Activated T-helper 2 cell treated with anti-CD3 and anti-CD28 coated beads, Interferon-gamma antibody, Interleukin-2, Interleukin-4, amounts not matched to agents 10 μg/mL and 5 μg/mL and 100 μg/mL, durations not matched to agents 14 hours and 24 hours and 36 hours (primary cell): Measurements from ENCODE around the gene PCDHB4. TPM values are rescaled to one million over a fixed set of nuclear protein-coding genes. Genes with fewer than 3 reads are reported as not detected.
"Not testable (repeated sequence)": the region's sequence is repeated elsewhere in the genome, so short reads cannot be mapped to it uniquely, and the experiment has no call there.

Source experiments
- DNase-seq: peaks from one replicate; pipeline ENCODE4 v3.0.0; 2021; ENCODE audit warnings: low spot score
- H3K27ac Mint-ChIP-seq: one replicate; pipeline ENCODE4 v1.8.0; 2021; ENCODE audit warnings: mixed read lengths
- H3K27me3 Mint-ChIP-seq: one replicate; pipeline ENCODE4 v1.8.0; 2021; ENCODE audit warnings: low read depth, mixed read lengths
- H3K36me3 Mint-ChIP-seq: one replicate; pipeline ENCODE4 v1.8.0; 2021; ENCODE audit warnings: low read depth, mixed read lengths
- H3K4me1 Mint-ChIP-seq: one replicate; pipeline ENCODE4 v1.8.0; 2021; ENCODE audit warnings: low read depth, mixed read lengths
- H3K4me3 Mint-ChIP-seq: one replicate; pipeline ENCODE4 v1.8.0; 2021; ENCODE audit warnings: low read depth, mild to moderate bottlenecking, moderate library complexity, mixed read lengths
- H3K9me3 Mint-ChIP-seq: one replicate; pipeline ENCODE4 v1.8.0; 2021; ENCODE audit warnings: mixed read lengths
- intact Hi-C: fragments of 100-400 bp; cut with micrococcal nuclease; formaldehyde crosslinking; loops from one replicate; pipeline ENCODE4 v1.15.1; 2023
- total RNA-seq: library from RNA; stranded (reverse); gene quantifications from 2 replicates; pipeline ENCODE4 v1.2.3, GENCODE V29; 2022

PCDHB4 gene
- total RNA-seq, 1 donor from 2014 or later: not detected

GRCh38 chr5:141155540-141156374, 34.1 kb downstream of the PCDHB4 start:
- no peaks in the 10 kb centered on the region for H3K27me3 Mint-ChIP-seq
- no peak for DNase-seq
- intact Hi-C loops: no loop called here
- H3K9me3 Mint-ChIP-seq: peaks cover 41% of the 10 kb centered on the region
- H3K36me3 Mint-ChIP-seq: no peaks in the 10 kb centered on the region
- H3K4me3 Mint-ChIP-seq: no peak overlapping the region
- H3K4me1 Mint-ChIP-seq: no peaks in the 10 kb centered on the region
- H3K27ac Mint-ChIP-seq: no peak overlapping the region

- intact Hi-C loops, H3K27ac Mint-ChIP-seq, H3K27me3 Mint-ChIP-seq: not testable (repeated sequence)
These were observed 35.7 kb downstream of the PCDHB4 start for GRCh38 chr5:141157356-141157755.

GRCh38 chr5:141157901-141158300, 36.3 kb downstream of the PCDHB4 start:
- H3K36me3 Mint-ChIP-seq, H3K27ac Mint-ChIP-seq, intact Hi-C loops, H3K4me3 Mint-ChIP-seq, H3K27me3 Mint-ChIP-seq, DNase-seq, H3K4me1 Mint-ChIP-seq: not testable (repeated sequence)
- peaks cover 27% of the 10 kb centered on the region for H3K9me3 Mint-ChIP-seq

More at GRCh38 chr5:141157356-141157755, 35.7 kb downstream of the PCDHB4 start:
- H3K9me3 Mint-ChIP-seq: peaks cover 31% of the 10 kb centered on the region
- not testable (repeated sequence) for DNase-seq, H3K4me1 Mint-ChIP-seq, H3K4me3 Mint-ChIP-seq, H3K36me3 Mint-ChIP-seq

GRCh38 chr5:141172381-141173204, 51.0 kb downstream of the PCDHB4 start, which contains the start of gene PCDHB7:
Gene PCDHB7, plus strand, starts transcription at chr5:141172644. Its CDS starts 192 bp downstream, at chr5:141172836.
- Mint-ChIP-seq H3K27me3 (no peaks in the 10 kb centered on the region), H3K36me3 (no peaks in the 10 kb centered on the region), H3K9me3 (peaks cover 37% of the 10 kb centered on the region), H3K4me1 (no peaks in the 10 kb centered on the region), H3K27ac (no peak within 1 kb of the TSS), H3K4me3 (no peak within 1 kb of the TSS)
- intact Hi-C loops: no loop called here
- DNase-seq: no peak

GRCh38 chr5:141174291-141175104, 52.9 kb downstream of the PCDHB4 start:
- intact Hi-C loops, DNase-seq, H3K36me3 Mint-ChIP-seq, H3K27ac Mint-ChIP-seq, H3K4me3 Mint-ChIP-seq, H3K27me3 Mint-ChIP-seq, H3K4me1 Mint-ChIP-seq: not testable (repeated sequence)
- H3K9me3 Mint-ChIP-seq: peaks cover 23% of the 10 kb centered on the region

Other genes starting within 250 kb of the PCDHB4 start
- gene PCDHA12, start 246.5 kb upstream of the PCDHB4 start, total RNA-seq: not detected in 2 replicates
- not detected in 2 replicates for gene PCDHA13, start 239.7 kb upstream of the PCDHB4 start, total RNA-seq
- not detected in 2 replicates for gene PCDHAC1, start 195.5 kb upstream of the PCDHB4 start, total RNA-seq
- gene PCDHAC2, start 155.3 kb upstream of the PCDHB4 start, total RNA-seq: not detected in 2 replicates
- gene PCDHB1, start 70.4 kb upstream of the PCDHB4 start, total RNA-seq: not detected in 2 replicates
- gene PCDHB2, start 27.2 kb upstream of the PCDHB4 start, total RNA-seq: 0.11 and 0.25 TPM in 2 replicates
- not detected in 2 replicates for gene PCDHB3, start 21.3 kb upstream of the PCDHB4 start, total RNA-seq
- not detected in 2 replicates for gene PCDHB5, start 13.4 kb downstream of the PCDHB4 start, total RNA-seq
- not detected in 2 replicates for gene PCDHB6, start 28.2 kb downstream of the PCDHB4 start, total RNA-seq
- gene PCDHB7, start 50.8 kb downstream of the PCDHB4 start, total RNA-seq: 0.07 TPM in 1 of 2 replicates, not detected in the other
- not detected in 2 replicates for gene PCDHB8, start 56.0 kb downstream of the PCDHB4 start, total RNA-seq
- gene PCDHB16, start 60.6 kb downstream of the PCDHB4 start, total RNA-seq: not detected in 2 replicates
- gene PCDHB9, start 65.3 kb downstream of the PCDHB4 start, total RNA-seq: not detected in 2 replicates
- not detected in 2 replicates for gene PCDHB10, start 70.5 kb downstream of the PCDHB4 start, total RNA-seq
- not detected in 2 replicates for gene PCDHB11, start 77.8 kb downstream of the PCDHB4 start, total RNA-seq
- not detected in 2 replicates for gene PCDHB12, start 86.9 kb downstream of the PCDHB4 start, total RNA-seq
- gene PCDHB13, start 92.1 kb downstream of the PCDHB4 start, total RNA-seq: 0.02 TPM in 1 of 2 replicates, not detected in the other
- not detected in 2 replicates for gene PCDHB14, start 101.5 kb downstream of the PCDHB4 start, total RNA-seq
- gene PCDHB15, start 123.6 kb downstream of the PCDHB4 start, total RNA-seq: not detected in 2 replicates
- gene SLC25A2, start 182.2 kb downstream of the PCDHB4 start, total RNA-seq: 0.16 TPM in 1 of 2 replicates, not detected in the other
- gene TAF7, start 199.0 kb downstream of the PCDHB4 start, total RNA-seq: 67.1 and 70.5 TPM in 2 replicates
- gene PCDHGA1, start 208.7 kb downstream of the PCDHB4 start, total RNA-seq: 0.09 and 0.14 TPM in 2 replicates
- 0.09 and 0.11 TPM in 2 replicates for gene PCDHGA2, start 216.9 kb downstream of the PCDHB4 start, total RNA-seq
- 0.11 and 0.16 TPM in 2 replicates for gene PCDHGA3, start 222.0 kb downstream of the PCDHB4 start, total RNA-seq
- 0.16 and 0.48 TPM in 2 replicates for gene PCDHGB1, start 228.3 kb downstream of the PCDHB4 start, total RNA-seq
- gene PCDHGA4, start 233.2 kb downstream of the PCDHB4 start, total RNA-seq: 0.44 and 0.57 TPM in 2 replicates
- 0.85 and 0.91 TPM in 2 replicates for gene PCDHGB2, start 238.2 kb downstream of the PCDHB4 start, total RNA-seq
- gene PCDHGA5, start 242.3 kb downstream of the PCDHB4 start, total RNA-seq: 0.43 and 0.51 TPM in 2 replicates
- 0.46 and 0.85 TPM in 2 replicates for gene PCDHGB3, start 248.4 kb downstream of the PCDHB4 start, total RNA-seq